ENCODE data around the gene DNAH11. TPM values are rescaled to one million over a fixed set of nuclear protein-coding genes. Genes with fewer than 3 reads are reported as not detected.

Gene DNAH11
- total RNA-seq, 1 donor from 2014 or later: 11.1 TPM

DNA sequence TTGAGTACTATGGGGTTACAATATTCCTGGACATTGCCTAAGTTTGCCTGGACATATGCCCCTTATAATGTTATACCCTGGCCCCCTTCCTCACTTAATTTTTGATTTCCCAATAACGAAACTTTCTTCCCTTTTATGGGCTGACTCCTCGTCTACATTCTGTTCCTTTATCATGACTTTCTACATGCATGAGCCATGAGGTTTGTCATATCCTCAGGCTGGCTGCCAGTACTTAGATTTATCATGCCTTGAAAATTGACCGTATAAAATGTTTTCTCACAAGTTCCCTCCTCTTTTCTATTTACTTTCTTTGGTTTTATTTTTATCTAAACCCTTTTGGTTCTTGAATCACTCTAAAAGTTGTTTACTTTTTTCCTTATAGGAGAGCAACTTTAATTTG, 4.7 kb downstream of the DNAH11 start:
- no peak for DNase-seq (ENCODE audit: low spot score)

GRCh38 chr7:21548491-21548890, 5.7 kb downstream of the DNAH11 start:
- DNase-seq (ENCODE audit: low spot score): no peak

DNA sequence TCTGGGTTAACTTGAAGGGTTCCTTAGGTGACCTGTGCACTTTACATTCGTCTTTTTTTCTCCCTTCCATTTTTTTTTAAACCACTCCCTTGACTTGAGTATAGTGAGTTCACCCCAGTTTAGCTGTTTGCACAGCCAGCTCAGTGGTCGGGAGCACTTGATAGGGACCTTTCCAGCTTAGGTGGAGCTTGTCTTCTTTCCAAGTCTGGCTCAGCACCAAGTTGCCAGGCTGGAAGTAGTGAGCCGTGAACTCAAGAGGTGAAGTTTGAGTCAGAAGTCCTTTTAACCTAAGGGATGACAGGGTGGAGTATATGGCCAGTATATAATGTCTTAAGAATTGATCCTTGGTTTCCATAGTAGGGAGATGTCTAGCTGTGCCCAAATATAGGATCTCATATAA, 7.2 kb downstream of the DNAH11 start:
- no peak for DNase-seq (ENCODE audit: low spot score)

- no peak for DNase-seq (ENCODE audit: low spot score)
These were observed 8.1 kb downstream of the DNAH11 start for GRCh38 chr7:21550821-21551531.

GRCh38 chr7:21562385-21562784, 19.5 kb downstream of the DNAH11 start:
- DNase-seq (ENCODE audit: low spot score): no peak

DNA sequence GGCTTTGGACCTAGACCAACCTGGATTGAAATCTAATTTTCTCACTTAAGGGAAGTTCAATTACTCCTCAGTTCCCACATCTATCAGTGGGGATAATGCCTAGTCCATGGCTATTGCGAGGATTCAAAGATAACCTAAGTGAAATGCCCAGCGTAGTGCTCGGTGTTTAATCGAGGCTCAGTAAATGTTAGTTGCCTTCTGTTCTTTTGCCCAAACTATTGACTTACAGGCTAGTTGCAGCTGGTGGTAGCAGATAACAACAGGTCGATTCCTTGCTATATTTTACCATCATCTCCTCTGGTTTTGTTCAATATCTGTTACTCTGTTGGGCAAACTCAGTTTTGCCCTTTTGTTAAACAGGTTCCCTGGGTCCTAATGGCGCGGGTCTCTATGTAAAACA, 22.8 kb downstream of the DNAH11 start:
- no peak for DNase-seq (ENCODE audit: low spot score)

GRCh38 chr7:21566094-21566493, 23.3 kb downstream of the DNAH11 start:
- no peak for DNase-seq (ENCODE audit: low spot score)

- DNase-seq (ENCODE audit: low spot score): no peak
These were observed 25.9 kb downstream of the DNAH11 start for GRCh38 chr7:21568762-21569161.

- no peak for DNase-seq (ENCODE audit: low spot score)
These were observed 29.8 kb downstream of the DNAH11 start for GRCh38 chr7:21572331-21573313.

DNA sequence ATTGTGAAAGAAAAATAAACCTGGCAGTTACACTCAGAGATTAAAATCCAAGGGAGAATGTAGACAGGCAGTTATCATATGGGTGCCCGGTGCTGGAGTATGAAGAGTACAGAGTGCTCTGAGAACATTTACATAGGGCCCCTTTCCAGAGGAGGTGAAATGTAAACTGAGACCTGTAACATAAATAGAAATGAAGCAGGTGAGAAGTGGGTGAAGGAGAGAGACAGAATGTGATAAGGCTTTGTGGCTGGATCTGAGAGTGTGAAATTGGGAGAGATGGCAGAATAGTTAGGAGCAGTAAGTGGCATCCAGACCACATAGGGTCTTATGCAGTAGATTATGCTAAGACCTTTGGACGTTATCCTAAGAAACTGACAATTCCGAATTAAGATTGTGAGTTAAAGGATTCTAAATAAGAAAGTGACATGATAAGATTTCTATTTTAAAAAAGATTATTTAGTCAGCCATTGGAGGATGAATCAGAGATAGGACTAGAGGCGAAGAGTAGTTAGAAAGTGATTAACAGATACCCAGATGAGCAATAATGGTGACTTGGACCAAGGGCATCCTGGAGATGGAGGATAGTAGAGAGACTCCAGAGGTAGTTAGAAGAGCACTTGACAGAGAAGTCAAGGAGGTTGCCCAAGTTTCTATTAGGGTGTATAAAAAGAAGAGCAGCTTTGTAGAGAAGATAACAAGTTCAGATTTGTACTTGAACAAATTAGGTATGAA, 36.7 kb downstream of the DNAH11 start:
- DNase-seq (ENCODE audit: low spot score): no peak

- DNase-seq (ENCODE audit: low spot score): no peak
These were observed 37.3 kb downstream of the DNAH11 start for GRCh38 chr7:21580073-21580521.

DNA sequence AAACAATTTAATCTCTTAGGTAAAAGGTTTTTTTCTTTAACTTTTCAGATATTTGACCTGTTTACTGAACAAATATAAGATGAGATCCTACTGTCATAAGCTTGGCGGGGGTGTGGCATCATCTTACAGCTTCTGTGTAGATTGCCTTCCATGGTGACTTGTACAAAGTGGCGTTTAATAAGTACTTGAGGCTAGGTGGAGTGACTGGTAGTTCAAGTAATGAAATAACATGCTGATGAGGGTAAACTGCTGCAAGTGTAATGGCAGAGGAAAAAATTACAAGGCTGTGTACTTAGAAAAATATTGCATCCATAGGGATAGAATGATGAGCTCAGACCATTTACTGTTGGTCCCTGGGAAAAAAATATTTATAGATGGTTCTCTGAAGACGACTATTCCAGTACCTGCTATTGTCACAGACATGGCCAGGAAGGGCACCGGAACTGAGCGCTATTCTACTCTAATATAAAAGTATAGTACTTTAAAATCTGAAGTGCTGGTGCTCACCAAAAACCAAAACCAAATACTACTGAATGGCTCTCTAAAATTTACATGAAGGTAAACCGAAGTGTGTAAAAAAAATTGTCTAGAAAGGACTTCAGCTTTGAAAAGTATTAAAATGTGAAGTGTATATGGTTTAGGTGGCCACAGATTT, 42.4 kb downstream of the DNAH11 start:
- DNase-seq (ENCODE audit: low spot score): no peak

GRCh38 chr7:21587139-21587784, 44.4 kb downstream of the DNAH11 start:
- DNase-seq (ENCODE audit: low spot score): no peak

- DNase-seq (ENCODE audit: low spot score): no peak
These were observed 54.0 kb downstream of the DNAH11 start for GRCh38 chr7:21596801-21597200.

- DNase-seq (ENCODE audit: low spot score): no peak
These were observed 60.6 kb downstream of the DNAH11 start for GRCh38 chr7:21603462-21603861.

- DNase-seq (ENCODE audit: low spot score): no peak
These were observed 61.3 kb downstream of the DNAH11 start for GRCh38 chr7:21603972-21604749.

DNA sequence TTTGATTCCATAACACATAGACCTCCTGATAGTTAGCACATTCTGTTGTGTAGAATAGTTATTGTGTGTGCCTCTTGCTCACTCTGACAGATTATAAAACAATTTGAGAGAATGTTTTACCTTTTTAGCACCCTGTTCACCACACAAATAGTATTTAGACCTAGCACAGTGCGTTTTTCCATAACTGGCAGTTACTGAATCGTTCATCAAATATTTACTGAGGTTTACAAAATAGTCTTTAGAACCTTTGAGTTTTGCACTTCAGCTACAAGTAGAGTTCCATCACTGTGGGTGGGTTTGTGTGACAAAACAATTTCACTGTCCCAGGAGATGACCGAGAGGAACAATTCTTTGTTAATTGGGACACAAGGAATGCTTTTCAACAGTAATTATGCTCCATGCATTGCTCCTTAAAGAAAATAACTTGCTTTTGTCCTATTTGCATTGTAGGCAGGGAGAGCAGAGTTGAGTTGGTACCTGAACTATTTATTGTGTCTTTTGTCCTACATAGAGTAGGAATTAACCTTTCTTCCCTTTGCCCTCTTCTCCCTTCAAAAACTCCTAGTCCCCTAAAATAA, 62.3 kb downstream of the DNAH11 start:
- DNase-seq (ENCODE audit: low spot score): no peak

- no peak for DNase-seq (ENCODE audit: low spot score)
These were observed 65.6 kb downstream of the DNAH11 start for GRCh38 chr7:21608465-21608864.

DNA sequence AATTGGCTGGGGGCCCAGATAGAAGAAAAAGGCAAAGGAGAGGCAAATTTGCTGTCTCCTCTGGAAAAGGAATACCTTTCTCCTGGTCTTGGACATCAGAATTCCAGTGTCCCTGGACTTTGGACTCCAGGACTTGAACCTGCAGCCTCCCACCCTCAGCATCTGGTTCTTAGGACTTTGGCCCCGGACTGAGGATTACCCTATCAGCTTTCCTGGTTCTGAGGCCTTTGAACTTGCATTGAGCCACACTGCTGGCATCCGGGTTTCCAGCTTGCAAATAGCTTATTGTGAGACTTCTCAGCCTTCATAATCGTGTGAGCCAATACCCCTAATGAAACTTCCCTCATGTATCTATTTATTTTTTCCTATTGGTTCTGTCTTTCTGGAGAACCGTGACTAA, 68.3 kb downstream of the DNAH11 start:
- no peak for DNase-seq (ENCODE audit: low spot score)

- DNase-seq (ENCODE audit: low spot score): no peak
These were observed 73.3 kb downstream of the DNAH11 start for GRCh38 chr7:21616091-21616490.
